Keratinocyte (primary cell): ENCODE measurements around the gene LRPPRC. TPM values are rescaled to one million over a fixed set of nuclear protein-coding genes. Genes with fewer than 3 reads are reported as not detected.

Experiments
- DNase-seq: peaks from one replicate; pipeline ENCODE4 v3.0.0-alpha.2; 2011; ENCODE audit warnings: low read depth, missing footprints, low spot score
- FAIRE-seq: peaks from 2 replicates; lab custom pipeline; 2011; peaks lifted over from hg19 to GRCh38; lab: Jason Lieb, UNC
- H2AFZ ChIP-seq: 2 replicates; pipeline ENCODE4 v1.6.0; 2012; ENCODE audit warnings: low read length, control low read depth, inconsistent platforms; ENCODE audit not compliant: control insufficient read depth
- H3K27ac ChIP-seq: 2 replicates; pipeline ENCODE4 v1.5.1; 2011; ENCODE audit warnings: low read length; ENCODE audit not compliant: control insufficient read depth, insufficient read depth
- H3K27me3 ChIP-seq: 3 replicates; pipeline ENCODE4 v1.6.0; 2011; ENCODE audit warnings: low read length; ENCODE audit not compliant: control insufficient read depth, insufficient read depth; ENCODE audit errors: extremely low read depth
- H3K36me3 ChIP-seq, 2 experiments: 2 replicates in 1 of 2; 3 replicates in 1 of 2; pipeline ENCODE4 v1.5.1; 2011; ENCODE audit warnings: low read length in 2 of 2, mild to moderate bottlenecking in 1 of 2; ENCODE audit not compliant: control insufficient read depth in 2 of 2, insufficient read depth in 2 of 2; ENCODE audit errors: extremely low read depth in 1 of 2
- H3K4me1 ChIP-seq: 3 replicates; pipeline ENCODE4 v1.5.1; 2011; ENCODE audit warnings: low read length; ENCODE audit not compliant: control insufficient read depth, insufficient read depth; ENCODE audit errors: extremely low read depth
- H3K4me2 ChIP-seq: 3 replicates; pipeline ENCODE4 v1.6.0; 2011; ENCODE audit warnings: low read depth, low read length; ENCODE audit not compliant: control insufficient read depth, insufficient read depth; ENCODE audit errors: extremely low read depth
- H3K4me3 ChIP-seq, 3 experiments: fragments of 200-600 bp in 1 of 3; sonication (generic) in 1 of 3; 2 replicates in 2 of 3; 3 replicates in 1 of 3; pipeline ENCODE4 v1.5.1; 2011 to 2016; ENCODE audit warnings: low read length in 3 of 3, mild to moderate bottlenecking in 3 of 3, control low read depth in 2 of 3, inconsistent platforms in 1 of 3, low read depth in 1 of 3, mixed read lengths in 1 of 3, mixed run types in 1 of 3, moderate library complexity in 1 of 3; ENCODE audit not compliant: control insufficient read depth in 2 of 3, insufficient read depth in 2 of 3; ENCODE audit errors: extremely low read depth in 1 of 3
- H3K79me2 ChIP-seq: 2 replicates; pipeline ENCODE4 v1.6.0; 2012; ENCODE audit warnings: low read length; ENCODE audit not compliant: control insufficient read depth, insufficient read depth
- H3K9ac ChIP-seq: 3 replicates; pipeline ENCODE4 v1.6.0; 2011; ENCODE audit warnings: low read length; ENCODE audit not compliant: control insufficient read depth, insufficient read depth; ENCODE audit errors: extremely low read depth
- H3K9me1 ChIP-seq: 3 replicates; pipeline ENCODE4 v1.6.0; 2011; ENCODE audit warnings: low read length; ENCODE audit not compliant: control insufficient read depth, insufficient read depth; ENCODE audit errors: extremely low read depth
- H3K9me3 ChIP-seq: 2 replicates; pipeline ENCODE4 v1.5.1; 2012; ENCODE audit warnings: low read depth, low read length; ENCODE audit not compliant: control insufficient read depth
- H4K20me1 ChIP-seq: 3 replicates; pipeline ENCODE4 v1.6.0; 2011; ENCODE audit warnings: low read length; ENCODE audit not compliant: control insufficient read depth, insufficient read depth; ENCODE audit errors: extremely low read depth
- EZH2 ChIP-seq: IDR thresholded peaks from one replicate; pipeline ENCODE4 v1.6.1; 2012; ENCODE audit warnings: inconsistent platforms, mild to moderate bottlenecking, low read length, moderate library complexity
- dilution Hi-C: fragments of 300-500 bp; cut with MboI; formaldehyde crosslinking; loops from one replicate; pipeline ENCODE4 v1.7.0; 2020; ENCODE audit warnings: low sequenced_read_pairs; ENCODE audit not compliant: extremely low pct_ligation_motif_present
- polyA plus RNA-seq, 5 experiments: library from polyadenylated mRNA; depleted of rRNA in 3 of 5; stranded (reverse) in 3 of 5; stranded (forward) in 1 of 5; unstranded in 1 of 5; fragments of >200 nt; gene quantifications; 1 replicate in 1 of 5; 2 replicates in 3 of 5; 3 replicates in 1 of 5; pipeline versions ENCODE4 v1.2.1 to v1.2.3, GENCODE V29; 2011 to 2012; ENCODE audit warnings: missing spikeins in 2 of 5, low read depth in 1 of 5, low replicate concordance in 1 of 5
- TF ChIP-seq, protein P1 (sequence below), 3 experiments: IDR thresholded peaks in 1 of 3; conservative IDR thresholded peaks in 1 of 3; optimal IDR thresholded peaks in 1 of 3; 2 replicates in 2 of 3; 3 replicates in 1 of 3; pipeline versions ENCODE3 to v1.5.1; 2011; ENCODE audit warnings: low read length in 3 of 3, mild to moderate bottlenecking in 3 of 3, moderate library complexity in 2 of 3, control low read depth in 1 of 3, inconsistent platforms in 1 of 3; ENCODE audit not compliant: insufficient read depth in 2 of 3; ENCODE audit errors: extremely low read depth in 1 of 3

Gene LRPPRC
- polyA plus RNA-seq, 1 donor (not counting 4 experiments of a cell fraction or from before 2014, with no cell fraction given), result 115 TPM

DNA sequence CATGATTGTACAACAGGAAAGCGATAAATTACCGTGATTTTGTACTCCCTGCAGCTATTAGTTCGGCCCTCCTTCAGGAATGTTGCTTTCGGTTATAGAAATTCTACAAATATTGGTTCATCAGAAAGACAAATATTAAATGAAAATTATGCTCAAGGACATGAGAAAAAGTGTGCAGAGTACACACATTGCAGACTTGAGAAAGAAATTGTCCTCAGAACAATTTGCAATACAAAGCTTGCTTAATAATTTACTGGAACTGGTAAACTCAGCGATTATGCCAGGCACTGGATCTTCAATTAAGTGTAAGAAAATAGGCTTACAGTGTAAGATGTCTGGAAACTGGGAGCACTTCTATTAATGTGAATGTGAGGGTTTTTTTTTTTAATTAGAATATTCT is 111.1 kb downstream of the LRPPRC start:
- peaks cover 11 to 14% of the 10 kb centered on the region in 2 experiments for H3K36me3 ChIP-seq
- H3K27me3 ChIP-seq, result no peaks in the 10 kb centered on the region
- no peak overlapping the region for H3K27ac ChIP-seq
- no peak overlapping the region for H3K4me2 ChIP-seq
- TF ChIP-seq EZH2, result no peak
- TF ChIP-seq, protein P1, sequence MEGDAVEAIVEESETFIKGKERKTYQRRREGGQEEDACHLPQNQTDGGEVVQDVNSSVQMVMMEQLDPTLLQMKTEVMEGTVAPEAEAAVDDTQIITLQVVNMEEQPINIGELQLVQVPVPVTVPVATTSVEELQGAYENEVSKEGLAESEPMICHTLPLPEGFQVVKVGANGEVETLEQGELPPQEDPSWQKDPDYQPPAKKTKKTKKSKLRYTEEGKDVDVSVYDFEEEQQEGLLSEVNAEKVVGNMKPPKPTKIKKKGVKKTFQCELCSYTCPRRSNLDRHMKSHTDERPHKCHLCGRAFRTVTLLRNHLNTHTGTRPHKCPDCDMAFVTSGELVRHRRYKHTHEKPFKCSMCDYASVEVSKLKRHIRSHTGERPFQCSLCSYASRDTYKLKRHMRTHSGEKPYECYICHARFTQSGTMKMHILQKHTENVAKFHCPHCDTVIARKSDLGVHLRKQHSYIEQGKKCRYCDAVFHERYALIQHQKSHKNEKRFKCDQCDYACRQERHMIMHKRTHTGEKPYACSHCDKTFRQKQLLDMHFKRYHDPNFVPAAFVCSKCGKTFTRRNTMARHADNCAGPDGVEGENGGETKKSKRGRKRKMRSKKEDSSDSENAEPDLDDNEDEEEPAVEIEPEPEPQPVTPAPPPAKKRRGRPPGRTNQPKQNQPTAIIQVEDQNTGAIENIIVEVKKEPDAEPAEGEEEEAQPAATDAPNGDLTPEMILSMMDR (optimal IDR thresholded peaks at IDR 0.05 in 1 of 3, IDR thresholded peaks at IDR 0.05 in 1 of 3, conservative IDR thresholded peaks at IDR 0.05 in 1 of 3; ENCODE audit: extremely low read depth in 1 of 3, insufficient read depth in 2 of 3, low read length in 3 of 3), result no peak
- no peaks in the 10 kb centered on the region for H3K4me1 ChIP-seq
- H2AFZ ChIP-seq, result no peak overlapping the region
- dilution Hi-C loops, result no loop called here
- no peaks in the 10 kb centered on the region for H4K20me1 ChIP-seq
- no peak for DNase-seq
- peaks cover 3% of the 10 kb centered on the region for H3K9me1 ChIP-seq
- H3K4me3 ChIP-seq, result no peak overlapping the region
- H3K79me2 ChIP-seq, result no peaks in the 10 kb centered on the region
- H3K9ac ChIP-seq, result no peak overlapping the region
- H3K9me3 ChIP-seq, result no peaks in the 10 kb centered on the region
- FAIRE-seq, result no peak

DNA sequence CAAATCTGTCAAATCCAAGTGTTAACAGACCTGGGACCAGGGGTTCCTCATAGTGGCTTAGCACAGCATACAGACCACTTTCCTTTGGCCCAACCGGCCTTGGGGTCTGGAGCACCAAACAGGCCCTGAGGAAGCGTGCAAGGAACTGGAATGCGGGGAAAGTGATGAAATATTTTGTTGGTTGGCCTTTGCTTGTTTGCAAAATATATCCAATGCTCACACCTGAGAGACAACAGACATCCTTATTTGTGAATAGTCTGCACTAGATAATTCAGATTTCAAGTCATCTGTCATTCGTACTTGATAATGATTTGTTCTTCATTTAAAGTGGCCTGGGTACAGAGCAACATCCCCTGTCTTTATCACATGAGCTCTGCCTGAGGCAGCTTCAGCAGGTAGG is 113.5 kb downstream of the LRPPRC start:
- no peaks in the 10 kb centered on the region for H3K79me2 ChIP-seq
- H4K20me1 ChIP-seq, result no peaks in the 10 kb centered on the region
- no peaks in the 10 kb centered on the region for H3K9me1 ChIP-seq
- no peak overlapping the region for H3K9ac ChIP-seq
- H3K4me3 ChIP-seq, result no peak overlapping the region
- H3K27ac ChIP-seq, result no peak overlapping the region
- FAIRE-seq, result no peak
- no peak overlapping the region for H2AFZ ChIP-seq
- H3K36me3 ChIP-seq, result peaks cover 5 to 6% of the 10 kb centered on the region in 2 experiments
- H3K4me2 ChIP-seq, result no peak overlapping the region
- dilution Hi-C loops, result no loop called here
- no peaks in the 10 kb centered on the region for H3K27me3 ChIP-seq
- no peaks in the 10 kb centered on the region for H3K9me3 ChIP-seq
- H3K4me1 ChIP-seq, result no peaks in the 10 kb centered on the region
- no peak for TF ChIP-seq EZH2
- TF ChIP-seq, protein P1 (optimal IDR thresholded peaks at IDR 0.05 in 1 of 3, IDR thresholded peaks at IDR 0.05 in 1 of 3, conservative IDR thresholded peaks at IDR 0.05 in 1 of 3; ENCODE audit: extremely low read depth in 1 of 3, insufficient read depth in 2 of 3, low read length in 3 of 3), result no peak
- DNase-seq, result no peak
